Measurements from ENCODE around the gene VPS35.

Gene VPS35

GRCh38 chr16:46688654-46689364 lies at the start of gene VPS35:
VPS35 (minus strand) TSS chr16:46689178; CDS start chr16:46689133, 45 bp downstream.
- peak within 1 kb of the TSS; percentile 88 to 93 for H3K4me3 ChIP-seq (replicated peaks in 1 of 2; ENCODE audit: low read depth in 2 of 2, low read length in 2 of 2)
- DNase-seq (ENCODE audit: low read depth in 2 of 2) = peak; percentile 99
- no peak for TF ChIP-seq CTCF (IDR thresholded peaks at IDR 0.05; ENCODE audit: low read depth, low read length)

GRCh38 chr16:46737621-46738214 lies 48.7 kb upstream of the VPS35 start:
- TF ChIP-seq CTCF (IDR thresholded peaks at IDR 0.05; ENCODE audit: low read depth, low read length) = no peak
- DNase-seq (ENCODE audit: low read depth in 2 of 2) = no peak
- H3K4me3 ChIP-seq (replicated peaks in 1 of 2; ENCODE audit: low read depth in 2 of 2, low read length in 2 of 2) = no peak overlapping the region

- TF ChIP-seq CTCF (IDR thresholded peaks at IDR 0.05; ENCODE audit: low read depth, low read length) = no peak
- H3K4me3 ChIP-seq (replicated peaks in 1 of 2; ENCODE audit: low read depth in 2 of 2, low read length in 2 of 2) = no peak overlapping the region
- DNase-seq (ENCODE audit: low read depth in 2 of 2) = peak; percentile 25 to 51
Observed at GRCh38 chr16:46736695-46737094, 47.7 kb upstream of the VPS35 start.

GRCh38 chr16:46733319-46733830 lies 44.4 kb upstream of the VPS35 start:
- no peak for DNase-seq (ENCODE audit: low read depth in 2 of 2)
- TF ChIP-seq CTCF (IDR thresholded peaks at IDR 0.05; ENCODE audit: low read depth, low read length) = no peak
- no peak overlapping the region for H3K4me3 ChIP-seq (replicated peaks in 1 of 2; ENCODE audit: low read depth in 2 of 2, low read length in 2 of 2)

GRCh38 chr16:46732561-46732960 lies 43.6 kb upstream of the VPS35 start:
- H3K4me3 ChIP-seq (replicated peaks in 1 of 2; ENCODE audit: low read depth in 2 of 2, low read length in 2 of 2) = no peak overlapping the region
- no peak for TF ChIP-seq CTCF (IDR thresholded peaks at IDR 0.05; ENCODE audit: low read depth, low read length)
- no peak for DNase-seq (ENCODE audit: low read depth in 2 of 2)

GRCh38 chr16:46731691-46732555 lies 42.9 kb upstream of the VPS35 start:
- DNase-seq (ENCODE audit: low read depth in 2 of 2) = peak; percentile 15 to 65
- TF ChIP-seq CTCF (IDR thresholded peaks at IDR 0.05; ENCODE audit: low read depth, low read length) = no peak
- no peak overlapping the region for H3K4me3 ChIP-seq (replicated peaks in 1 of 2; ENCODE audit: low read depth in 2 of 2, low read length in 2 of 2)

Measured in cardiac fibroblast (primary cell).